WTC11 (cell line): Measurements from ENCODE around the gene ELMOD1. TPM values are rescaled to one million over a fixed set of nuclear protein-coding genes. Genes with fewer than 3 reads are reported as not detected.

Experiments used
- ATAC-seq: fragments of 200-7000 bp; cut with Tn5 transposase; 2 replicates; pipeline ENCODE4 v1.10.0; 2021; ENCODE audit warnings: mild to moderate bottlenecking, moderate library complexity
- CTCF ChIA-PET: fragments of 300-600 bp; sonication (Branson Sonifier 250); formaldehyde crosslinking; loops from one replicate; lab custom pipeline; 2021; ENCODE audit warnings: antibody characterized with exemption; lab: Charles Lee
- POLR2A ChIA-PET: fragments of 350-600 bp; sonication (Branson Sonifier 250); formaldehyde crosslinking; loops from one replicate; lab custom pipeline; 2021; ENCODE audit warnings: antibody characterized with exemption; lab: Charles Lee
- DNase-seq: peaks from one replicate; pipeline ENCODE4 v3.0.0; 2021; ENCODE audit warnings: low spot score
- H3K27ac Mint-ChIP-seq: 2 replicates; pipeline ENCODE4 v1.8.0; 2021; ENCODE audit warnings: mixed read lengths
- H3K27me3 Mint-ChIP-seq: 2 replicates; pipeline ENCODE4 v1.8.0; 2021; ENCODE audit warnings: low read depth, mild to moderate bottlenecking, moderate library complexity, mixed read lengths
- H3K36me3 Mint-ChIP-seq: 2 replicates; pipeline ENCODE4 v1.8.0; 2021; ENCODE audit warnings: mixed read lengths
- H3K4me1 Mint-ChIP-seq: 2 replicates; pipeline ENCODE4 v1.8.0; 2022; ENCODE audit warnings: mixed read lengths
- H3K4me3 Mint-ChIP-seq: 2 replicates; pipeline ENCODE4 v1.8.0; 2021; ENCODE audit warnings: mild to moderate bottlenecking, moderate library complexity, mixed read lengths
- H3K9me3 Mint-ChIP-seq: 2 replicates; pipeline ENCODE4 v1.8.0; 2021; ENCODE audit warnings: mixed read lengths
- ATF1 ChIP-seq: sonication (generic); formaldehyde crosslinking; IDR thresholded peaks from 2 replicates; pipeline ENCODE4 v1.8.1; 2023; ENCODE audit warnings: mild to moderate bottlenecking, moderate library complexity, missing genetic modification reagents
- ATF3 ChIP-seq: sonication (generic); formaldehyde crosslinking; conservative IDR thresholded peaks from 2 replicates; pipeline ENCODE4 v1.8.1; 2022; ENCODE audit warnings: mild to moderate bottlenecking, missing genetic modification reagents
- CTCF ChIP-seq: fragments of 200-600 bp; IDR thresholded peaks from 2 replicates; pipeline ENCODE4 v1.8.0; 2022; ENCODE audit warnings: antibody characterized with exemption
- ESRRA ChIP-seq: sonication (generic); formaldehyde crosslinking; IDR thresholded peaks from 2 replicates; pipeline ENCODE4 v1.8.1; 2022; ENCODE audit warnings: mild to moderate bottlenecking, missing genetic modification reagents, borderline replicate concordance
- FOXP1 ChIP-seq: sonication (generic); formaldehyde crosslinking; IDR thresholded peaks from 2 replicates; pipeline ENCODE4 v1.8.0; 2022; ENCODE audit warnings: missing genetic modification reagents, mild to moderate bottlenecking, moderate library complexity, borderline replicate concordance
- HMGA2 ChIP-seq: fragments of 250-450 bp; sonication (Bioruptor Pico); IDR thresholded peaks from 2 replicates; pipeline ENCODE4 v1.4.0; 2021; ENCODE audit warnings: mild to moderate bottlenecking, moderate library complexity
- HMGXB4 ChIP-seq: sonication (generic); formaldehyde crosslinking; IDR thresholded peaks from 2 replicates; pipeline ENCODE4 v1.8.1; 2023; ENCODE audit warnings: mild to moderate bottlenecking, moderate library complexity, missing genetic modification reagents
- KAT7 ChIP-seq: sonication (generic); formaldehyde crosslinking; IDR thresholded peaks from 2 replicates; pipeline ENCODE4 v1.8.1; 2023; ENCODE audit warnings: missing genetic modification reagents, mild to moderate bottlenecking, borderline replicate concordance
- NFATC4 ChIP-seq: fragments of 250-450 bp; sonication (Bioruptor Pico); IDR thresholded peaks from 2 replicates; pipeline ENCODE4 v1.9.0; 2021; ENCODE audit warnings: mild to moderate bottlenecking
- PRRX2 ChIP-seq: fragments of 250-450 bp; sonication (Bioruptor Pico); IDR thresholded peaks from 2 replicates; pipeline ENCODE4 v1.8.0; 2021; ENCODE audit warnings: mild to moderate bottlenecking
- RELA ChIP-seq: sonication (generic); formaldehyde crosslinking; IDR thresholded peaks from 2 replicates; pipeline ENCODE4 v1.8.1; 2022; ENCODE audit warnings: missing genetic modification reagents, mild to moderate bottlenecking, borderline replicate concordance
- TCF7 ChIP-seq: sonication (generic); formaldehyde crosslinking; IDR thresholded peaks from 2 replicates; pipeline ENCODE4 v1.8.0; 2022; ENCODE audit warnings: mild to moderate bottlenecking, low read depth, missing genetic modification reagents, moderate library complexity
- TEAD4 ChIP-seq: sonication (generic); formaldehyde crosslinking; IDR thresholded peaks from 2 replicates; pipeline ENCODE4 v1.8.0; 2022; ENCODE audit warnings: mild to moderate bottlenecking, missing genetic modification reagents
- USF2 ChIP-seq: sonication (generic); formaldehyde crosslinking; IDR thresholded peaks from 2 replicates; pipeline ENCODE4 v1.8.1; 2023; ENCODE audit warnings: mild to moderate bottlenecking, missing genetic modification reagents, moderate library complexity
- ZBTB21 ChIP-seq: sonication (generic); formaldehyde crosslinking; IDR thresholded peaks from 2 replicates; pipeline ENCODE4 v1.8.1; 2023; ENCODE audit warnings: mild to moderate bottlenecking, missing genetic modification reagents, borderline replicate concordance
- ZMAT4 ChIP-seq: fragments of 250-450 bp; sonication (Bioruptor Pico); IDR thresholded peaks from 2 replicates; pipeline ENCODE4 v1.9.0; 2021; ENCODE audit warnings: mild to moderate bottlenecking
- ZNF121 ChIP-seq: sonication (generic); formaldehyde crosslinking; IDR thresholded peaks from 2 replicates; pipeline ENCODE4 v1.8.0; 2023; ENCODE audit warnings: missing genetic modification reagents
- ZNF219 ChIP-seq: sonication (generic); formaldehyde crosslinking; IDR thresholded peaks from 2 replicates; pipeline ENCODE4 v1.8.0; 2023; ENCODE audit warnings: missing genetic modification reagents, mild to moderate bottlenecking, borderline replicate concordance
- ZNF317 ChIP-seq: sonication (generic); formaldehyde crosslinking; IDR thresholded peaks from 2 replicates; pipeline ENCODE4 v1.8.1; 2023; ENCODE audit warnings: low read depth, mild to moderate bottlenecking, moderate library complexity, missing genetic modification reagents, borderline replicate concordance
- total RNA-seq: library from RNA; stranded (reverse); gene quantifications from 3 replicates; pipeline ENCODE4 v1.2.3, GENCODE V29; 2021
- TF ChIP-seq, protein P1 (sequence below): sonication (generic); formaldehyde crosslinking; IDR thresholded peaks from 2 replicates; pipeline ENCODE4 v1.8.1; 2023; ENCODE audit warnings: mild to moderate bottlenecking, missing genetic modification reagents
- TF ChIP-seq, protein P2 (sequence below): sonication (generic); formaldehyde crosslinking; IDR thresholded peaks from 2 replicates; pipeline ENCODE4 v1.8.1; 2022; ENCODE audit warnings: low read depth, missing genetic modification reagents, borderline replicate concordance
- TF ChIP-seq, protein P3 (sequence below): sonication (generic); formaldehyde crosslinking; IDR thresholded peaks from 2 replicates; pipeline ENCODE4 v1.8.1; 2023; ENCODE audit warnings: mild to moderate bottlenecking, missing genetic modification reagents, moderate library complexity

ELMOD1 gene
- total RNA-seq, 1 experiment from 2014 or later, result 2.3 TPM

GRCh38 chr11:107708792-107709191, 117.8 kb downstream of the ELMOD1 start:
- Mint-ChIP-seq H3K4me1 (peaks cover 22% of the 10 kb centered on the region), H3K9me3 (no peaks in the 10 kb centered on the region), H3K27me3 (peaks cover 42% of the 10 kb centered on the region), H3K27ac (no peak overlapping the region), H3K4me3 (no peak overlapping the region), H3K36me3 (no peaks in the 10 kb centered on the region)
- DNase-seq, result no peak
- ATAC-seq, result no peak
- POLR2A ChIA-PET, result no interaction called here
- CTCF ChIA-PET, result no interaction called here
- TF ChIP-seq ATF3 (no peak), ESRRA (CRISPR knock-in tag) (no peak), RELA (CRISPR knock-in tag) (no peak), ZMAT4 (CRISPR knock-in tag) (no peak), KAT7 (CRISPR knock-in tag) (no peak), CTCF (no peak), TCF7 (CRISPR knock-in tag) (no peak), ZNF121 (CRISPR knock-in tag) (no peak), HMGXB4 (CRISPR knock-in tag) (no peak), PRRX2 (CRISPR knock-in tag) (no peak), ZBTB21 (no peak), TEAD4 (CRISPR knock-in tag) (no peak), FOXP1 (no peak)
- TF ChIP-seq, protein P1, sequence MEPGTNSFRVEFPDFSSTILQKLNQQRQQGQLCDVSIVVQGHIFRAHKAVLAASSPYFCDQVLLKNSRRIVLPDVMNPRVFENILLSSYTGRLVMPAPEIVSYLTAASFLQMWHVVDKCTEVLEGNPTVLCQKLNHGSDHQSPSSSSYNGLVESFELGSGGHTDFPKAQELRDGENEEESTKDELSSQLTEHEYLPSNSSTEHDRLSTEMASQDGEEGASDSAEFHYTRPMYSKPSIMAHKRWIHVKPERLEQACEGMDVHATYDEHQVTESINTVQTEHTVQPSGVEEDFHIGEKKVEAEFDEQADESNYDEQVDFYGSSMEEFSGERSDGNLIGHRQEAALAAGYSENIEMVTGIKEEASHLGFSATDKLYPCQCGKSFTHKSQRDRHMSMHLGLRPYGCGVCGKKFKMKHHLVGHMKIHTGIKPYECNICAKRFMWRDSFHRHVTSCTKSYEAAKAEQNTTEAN, result no peak

DNA sequence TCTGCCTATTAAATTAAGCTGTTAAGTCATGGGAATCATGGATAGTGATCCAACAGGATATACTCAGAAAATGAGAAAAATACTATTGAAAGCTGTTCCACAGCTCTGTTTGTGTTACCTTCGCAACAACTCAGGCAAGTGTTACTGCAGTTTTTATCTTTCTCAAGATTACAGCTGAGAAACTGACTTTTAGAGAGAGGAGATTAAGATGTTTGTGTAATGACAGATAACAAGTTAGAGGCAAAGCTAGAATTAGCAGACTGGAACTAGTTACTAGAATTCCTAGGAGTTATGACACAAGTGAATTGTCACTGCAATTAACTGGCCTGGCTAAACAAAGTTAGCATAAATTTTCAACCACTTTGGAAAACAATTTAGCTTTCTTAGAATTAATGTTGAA, 119.4 kb downstream of the ELMOD1 start:
- ATAC-seq, result no peak
- Mint-ChIP-seq H3K27me3 (peaks cover 40% of the 10 kb centered on the region), H3K4me1 (peaks cover 22% of the 10 kb centered on the region), H3K9me3 (no peaks in the 10 kb centered on the region)
- no peak for DNase-seq
- ChIA-PET POLR2A (no interaction called here), CTCF (no interaction called here)
- TF ChIP-seq ZNF317 (CRISPR knock-in tag), result no peak
- TF ChIP-seq, protein P2, sequence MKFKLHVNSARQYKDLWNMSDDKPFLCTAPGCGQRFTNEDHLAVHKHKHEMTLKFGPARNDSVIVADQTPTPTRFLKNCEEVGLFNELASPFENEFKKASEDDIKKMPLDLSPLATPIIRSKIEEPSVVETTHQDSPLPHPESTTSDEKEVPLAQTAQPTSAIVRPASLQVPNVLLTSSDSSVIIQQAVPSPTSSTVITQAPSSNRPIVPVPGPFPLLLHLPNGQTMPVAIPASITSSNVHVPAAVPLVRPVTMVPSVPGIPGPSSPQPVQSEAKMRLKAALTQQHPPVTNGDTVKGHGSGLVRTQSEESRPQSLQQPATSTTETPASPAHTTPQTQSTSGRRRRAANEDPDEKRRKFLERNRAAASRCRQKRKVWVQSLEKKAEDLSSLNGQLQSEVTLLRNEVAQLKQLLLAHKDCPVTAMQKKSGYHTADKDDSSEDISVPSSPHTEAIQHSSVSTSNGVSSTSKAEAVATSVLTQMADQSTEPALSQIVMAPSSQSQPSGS (CRISPR knock-in tag), result no peak
- TF ChIP-seq NFATC4 (CRISPR knock-in tag), result no peak
- no peak for TF ChIP-seq CTCF
- no peak for TF ChIP-seq HMGA2 (CRISPR knock-in tag)
- TF ChIP-seq, protein P3, sequence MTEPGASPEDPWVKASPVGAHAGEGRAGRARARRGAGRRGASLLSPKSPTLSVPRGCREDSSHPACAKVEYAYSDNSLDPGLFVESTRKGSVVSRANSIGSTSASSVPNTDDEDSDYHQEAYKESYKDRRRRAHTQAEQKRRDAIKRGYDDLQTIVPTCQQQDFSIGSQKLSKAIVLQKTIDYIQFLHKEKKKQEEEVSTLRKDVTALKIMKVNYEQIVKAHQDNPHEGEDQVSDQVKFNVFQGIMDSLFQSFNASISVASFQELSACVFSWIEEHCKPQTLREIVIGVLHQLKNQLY (CRISPR knock-in tag), result no peak
- no peak for TF ChIP-seq ATF1
- TF ChIP-seq ZNF219 (CRISPR knock-in tag), result no peak
- TF ChIP-seq USF2 (CRISPR knock-in tag), result no peak
- TF ChIP-seq, all 79 proteins: peak for 0
- Mint-ChIP-seq H3K4me3 (no peak overlapping the region), H3K36me3 (no peaks in the 10 kb centered on the region), H3K27ac (no peak overlapping the region)
